ENCODE measurements around the gene CIDEC.

The CIDEC gene

DNA sequence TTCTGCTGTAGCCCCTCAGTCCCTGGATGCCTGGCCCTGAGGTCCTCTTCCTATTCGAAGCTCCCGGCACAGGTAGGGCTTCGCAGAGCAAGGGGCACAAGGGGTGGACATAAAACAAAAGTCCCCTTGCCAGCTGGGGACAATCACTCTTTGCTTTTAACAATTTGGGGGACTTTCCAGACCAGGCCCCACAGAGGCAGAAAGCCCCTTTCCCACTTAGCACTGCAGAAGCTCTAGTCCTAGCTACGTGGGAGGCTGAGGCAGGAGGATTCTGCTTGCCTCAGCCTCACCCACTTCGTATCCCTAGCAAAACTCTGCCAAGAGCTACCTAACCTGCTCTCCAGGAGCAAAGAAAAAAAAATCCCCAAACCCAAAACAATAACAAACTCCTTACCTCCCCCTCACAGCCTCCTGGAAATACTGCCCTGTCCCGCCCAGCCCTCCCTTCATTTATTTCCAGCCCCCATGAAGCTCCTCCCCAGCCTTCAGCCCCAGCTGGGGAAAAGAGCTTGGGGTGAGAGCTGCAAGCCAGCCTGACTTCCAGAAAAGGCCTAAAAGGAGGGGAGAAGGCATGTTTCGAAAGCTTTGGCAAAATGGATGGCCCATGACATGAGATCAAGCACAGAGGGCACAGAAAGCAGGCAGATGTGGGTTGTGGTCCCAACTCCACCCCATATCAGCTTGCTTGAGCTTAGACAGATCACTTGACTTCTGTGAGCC lies at the start of gene CIDEC:
TSS of gene CIDEC (minus strand) at position 424 of the 720 bp plus-strand sequence. CDS start 1,767 bp downstream, outside the sequence.
- DNase-seq (ENCODE audit: low read depth in 1 of 2, low spot score in 1 of 2): no peak

- DNase-seq (ENCODE audit: low read depth in 1 of 2, low spot score in 1 of 2): no peak
Measured at GRCh38 chr3:9928158-9928557, 48.1 kb upstream of the CIDEC start.

GRCh38 chr3:9918261-9919038 lies 38.4 kb upstream of the CIDEC start:
- no peak for DNase-seq (ENCODE audit: low read depth in 1 of 2, low spot score in 1 of 2)

GRCh38 chr3:9917820-9918219 lies 37.8 kb upstream of the CIDEC start:
- DNase-seq (ENCODE audit: low read depth in 1 of 2, low spot score in 1 of 2): no peak

- DNase-seq (ENCODE audit: low read depth in 1 of 2, low spot score in 1 of 2): no peak
Measured at GRCh38 chr3:9916734-9917680, 37.0 kb upstream of the CIDEC start, which contains the start of gene IL17RC. IL17RC (plus strand) TSS chr3:9917098; CDS start chr3:9917316, 218 bp downstream.

GRCh38 chr3:9916346-9916733 lies 36.3 kb upstream of the CIDEC start:
- DNase-seq (ENCODE audit: low read depth in 1 of 2, low spot score in 1 of 2): no peak

GRCh38 chr3:9915254-9916141 lies 35.4 kb upstream of the CIDEC start:
- DNase-seq (ENCODE audit: low read depth in 1 of 2, low spot score in 1 of 2): no peak

DNA sequence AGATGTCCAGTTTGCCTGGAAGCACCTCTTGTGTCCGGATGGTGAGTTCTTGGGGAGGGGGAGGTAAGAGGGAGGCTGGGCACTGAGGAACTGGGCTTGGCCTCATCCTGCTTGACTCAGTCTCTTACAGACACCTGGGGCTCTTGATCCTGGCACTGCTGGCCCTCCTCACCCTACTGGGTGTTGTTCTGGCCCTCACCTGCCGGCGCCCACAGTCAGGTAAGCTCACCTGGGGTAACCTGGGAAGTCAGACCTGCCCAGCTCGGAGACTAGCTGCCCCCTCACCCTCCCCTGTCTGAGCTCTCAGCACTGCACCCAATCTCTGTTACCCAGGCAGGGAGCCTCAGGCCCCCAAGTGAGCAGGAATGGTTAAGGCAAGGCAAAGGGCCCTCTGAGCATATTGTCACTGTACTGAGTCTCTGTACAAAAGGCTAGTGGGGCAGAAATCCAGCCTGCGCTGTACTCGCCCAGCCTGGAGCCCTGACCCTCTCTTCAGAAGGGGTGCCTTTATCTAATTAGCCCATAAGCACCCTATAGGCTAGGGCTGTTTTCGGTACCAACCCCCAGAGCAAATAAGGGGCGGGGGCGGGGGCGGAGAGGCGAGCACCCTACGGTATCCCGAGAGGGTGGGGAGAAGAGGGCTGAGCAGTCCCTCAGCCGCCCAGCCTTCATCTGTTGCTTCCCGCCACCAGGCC lies 34.7 kb upstream of the CIDEC start:
- no peak for DNase-seq (ENCODE audit: low read depth in 1 of 2, low spot score in 1 of 2)

- DNase-seq (ENCODE audit: low read depth in 1 of 2, low spot score in 1 of 2): no peak
Measured at GRCh38 chr3:9914011-9914410, 34.0 kb upstream of the CIDEC start.

GRCh38 chr3:9913601-9914000 lies 33.5 kb upstream of the CIDEC start:
- no peak for DNase-seq (ENCODE audit: low read depth in 1 of 2, low spot score in 1 of 2)

DNA sequence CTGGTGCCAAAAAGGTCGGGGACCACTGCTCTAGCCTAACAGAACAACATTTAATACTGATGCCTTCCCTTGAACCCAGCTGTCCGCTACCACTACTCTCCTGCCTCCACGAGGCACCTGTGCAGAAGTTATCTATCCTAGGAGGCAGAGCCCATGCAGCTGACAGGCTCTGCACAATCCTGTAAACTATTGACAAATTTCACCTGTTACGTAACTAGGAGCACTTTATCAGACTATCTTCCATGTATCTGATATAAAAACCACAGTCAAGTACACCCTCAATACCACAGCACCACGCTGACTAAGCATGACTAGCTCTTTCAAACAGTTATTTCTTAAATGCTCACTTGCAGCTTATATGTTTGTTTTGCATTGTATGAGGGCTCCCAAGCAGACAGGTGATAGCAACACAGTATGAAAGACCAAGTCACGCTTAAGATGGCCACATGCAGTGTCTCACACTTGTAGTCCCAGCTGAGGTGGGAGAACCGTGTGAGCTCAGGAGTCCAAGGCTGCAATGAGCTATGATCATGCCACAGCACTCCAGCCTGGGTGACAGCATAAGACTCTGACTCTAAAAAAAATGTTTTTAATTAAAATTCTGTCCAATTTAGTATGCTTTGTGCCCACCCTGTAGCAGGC lies 32.4 kb upstream of the CIDEC start:
- no peak for DNase-seq (ENCODE audit: low read depth in 1 of 2, low spot score in 1 of 2)

DNA sequence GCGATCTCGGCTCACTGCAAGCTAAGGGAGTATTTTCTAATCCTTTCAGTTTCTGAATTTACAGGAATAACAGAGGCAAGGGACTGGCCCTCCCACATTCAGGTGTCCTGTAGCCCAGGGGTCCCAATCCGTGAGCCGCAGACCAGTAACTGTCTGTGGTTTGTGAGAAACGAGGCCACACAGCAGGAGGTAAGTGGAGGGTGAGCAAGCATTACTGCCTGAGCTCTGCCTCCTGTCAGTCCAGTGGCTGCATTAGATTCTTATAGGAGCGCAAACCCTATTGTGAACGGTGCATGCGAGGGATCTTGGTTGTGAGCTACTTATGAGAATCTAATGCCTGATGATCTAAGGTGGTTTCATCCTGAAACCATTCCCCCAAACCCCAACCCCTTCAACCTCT lies 31.8 kb upstream of the CIDEC start:
- DNase-seq (ENCODE audit: low read depth in 1 of 2, low spot score in 1 of 2): no peak

- DNase-seq (ENCODE audit: low read depth in 1 of 2, low spot score in 1 of 2): no peak
Measured at GRCh38 chr3:9909221-9910013, 29.4 kb upstream of the CIDEC start.

DNA sequence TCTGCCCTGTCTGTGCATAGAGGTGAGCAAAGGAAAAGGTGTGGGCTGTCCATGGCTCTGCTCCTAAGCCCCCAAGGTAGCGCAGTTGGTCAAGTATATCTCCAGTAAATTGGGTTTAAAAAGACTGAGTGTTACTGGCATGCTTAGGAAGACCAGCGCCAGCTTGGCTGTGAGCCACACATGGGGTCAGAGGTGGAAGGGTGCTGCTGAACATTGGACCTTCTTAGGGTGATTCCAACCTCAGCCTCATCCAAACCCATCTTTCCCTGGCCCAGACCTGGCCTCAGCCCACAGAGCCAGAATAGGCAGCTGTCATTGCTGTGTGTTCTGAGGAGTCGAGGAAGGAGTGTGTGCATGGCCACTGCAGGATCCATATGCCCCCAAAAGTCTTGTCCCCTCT lies 28.2 kb upstream of the CIDEC start:
- no peak for DNase-seq (ENCODE audit: low read depth in 1 of 2, low spot score in 1 of 2)

DNA sequence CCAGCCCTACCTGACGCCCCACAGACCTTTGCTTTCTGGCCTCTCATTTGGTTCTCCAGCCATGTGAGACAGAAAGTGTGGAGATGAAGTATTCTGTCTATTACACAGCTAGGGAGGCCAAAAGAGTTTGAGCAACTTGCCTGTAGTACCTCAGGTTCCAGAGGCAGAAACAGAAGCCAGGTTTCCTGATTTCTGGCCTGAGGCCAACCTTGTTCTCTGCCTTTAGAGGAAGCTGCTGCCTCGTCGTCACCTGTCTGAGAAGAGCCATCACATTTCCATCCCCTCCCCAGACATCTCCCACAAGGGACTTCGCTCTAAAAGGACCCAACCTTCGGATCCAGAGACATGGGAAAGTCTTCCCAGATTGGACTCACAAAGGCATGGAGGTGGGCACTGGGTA lies 26.4 kb upstream of the CIDEC start:
- DNase-seq (ENCODE audit: low read depth in 1 of 2, low spot score in 1 of 2): no peak

GRCh38 chr3:9903904-9904303 lies 23.9 kb upstream of the CIDEC start:
- DNase-seq (ENCODE audit: low read depth in 1 of 2, low spot score in 1 of 2): no peak

- no peak for DNase-seq (ENCODE audit: low read depth in 1 of 2, low spot score in 1 of 2)
Measured at GRCh38 chr3:9903238-9903624, 23.2 kb upstream of the CIDEC start.

GRCh38 chr3:9902372-9903237 lies 22.6 kb upstream of the CIDEC start, which contains the start of gene IL17RE:
IL17RE (plus strand) TSS chr3:9902848; CDS start chr3:9902933, 85 bp downstream.
- DNase-seq (ENCODE audit: low read depth in 1 of 2, low spot score in 1 of 2): no peak
